Endodermal cell (in vitro differentiated cells): ENCODE measurements around the gene ARMC2. TPM values are rescaled to one million over a fixed set of nuclear protein-coding genes. Genes with fewer than 3 reads are reported as not detected.

ENCODE experiments used
- DNase-seq: peaks from one replicate; pipeline ENCODE4 v3.0.0-alpha.2; 2017
- H3K27ac ChIP-seq: 2 replicates; pipeline ENCODE4 v1.5.1; 2013; ENCODE audit warnings: mild to moderate bottlenecking, low read depth, low read length, moderate library complexity
- H3K27me3 ChIP-seq: 2 replicates; pipeline ENCODE4 v1.6.1; 2013; ENCODE audit warnings: mild to moderate bottlenecking, low read length, moderate library complexity; ENCODE audit not compliant: insufficient read depth, control insufficient read depth, poor library complexity, severe bottlenecking
- H3K36me3 ChIP-seq: 2 replicates; pipeline ENCODE4 v1.7.0; 2013; ENCODE audit warnings: mild to moderate bottlenecking, low read length, moderate library complexity; ENCODE audit not compliant: control insufficient read depth, insufficient read depth
- H3K4me1 ChIP-seq: one replicate; pipeline ENCODE4 v1.7.0; 2013; ENCODE audit warnings: low read length; ENCODE audit not compliant: control insufficient read depth, insufficient read depth
- H3K4me3 ChIP-seq: 2 replicates; pipeline ENCODE4 v1.5.1; 2013; ENCODE audit warnings: mild to moderate bottlenecking, low read length, moderate library complexity
- H3K9ac ChIP-seq: 2 replicates; pipeline ENCODE4 v1.6.1; 2013; ENCODE audit warnings: mild to moderate bottlenecking, low read length, moderate library complexity; ENCODE audit not compliant: poor library complexity, severe bottlenecking; ENCODE audit errors: extremely low read depth
- H3K9me3 ChIP-seq: 2 replicates; pipeline ENCODE4 v1.6.1; 2013; ENCODE audit warnings: mild to moderate bottlenecking, low read length, moderate library complexity; ENCODE audit not compliant: control insufficient read depth
- H3K27ac Mint-ChIP-seq: 2 replicates; pipeline ENCODE4 v1.8.0; 2020; ENCODE audit warnings: mixed read lengths
- H3K27me3 Mint-ChIP-seq: 2 replicates; pipeline ENCODE4 v1.8.0; 2021; ENCODE audit warnings: mild to moderate bottlenecking, mixed read lengths; ENCODE audit not compliant: insufficient read depth
- H3K36me3 Mint-ChIP-seq: 2 replicates; pipeline ENCODE4 v1.8.0; 2020; ENCODE audit warnings: low read depth, mixed read lengths
- H3K4me1 Mint-ChIP-seq: 2 replicates; pipeline ENCODE4 v1.8.0; 2020; ENCODE audit warnings: mixed read lengths
- H3K4me3 Mint-ChIP-seq: 2 replicates; pipeline ENCODE4 v1.8.0; 2020; ENCODE audit warnings: mild to moderate bottlenecking, moderate library complexity, mixed read lengths
- H3K9me3 Mint-ChIP-seq: 2 replicates; pipeline ENCODE4 v1.8.0; 2020; ENCODE audit warnings: mild to moderate bottlenecking, mixed read lengths
- CTCF ChIP-seq: fragments of 200-600 bp; sonication (generic); conservative IDR thresholded peaks from 2 replicates; pipeline ENCODE4 v1.5.0; 2021; ENCODE audit warnings: antibody characterized with exemption, mild to moderate bottlenecking
- WGBS, 2 experiments: methylation state at CpG; one replicate each; pipeline versions ENCODE4 v1.1.5 to v1.1.7; 2013; ENCODE audit warnings: missing lambda C conversion rate in 2 of 2, mixed read lengths in 1 of 2; ENCODE audit not compliant: insufficient coverage in 1 of 2, insufficient read length in 1 of 2; 5-methylcytosine and 5-hydroxymethylcytosine counted together
- total RNA-seq, 2 donors: library from RNA; stranded (reverse); fragmentation: NEBNext Ultra II Directional in 1 of 2; extraction: Animal tissue kit (Norgen Biotek cat#: 25700) in 1 of 2; gene quantifications; 2 replicates in 1 of 2; 3 replicates in 1 of 2; pipeline ENCODE4 v1.2.1, GENCODE V29; 2021

Gene ARMC2
- total RNA-seq, 2 donors from 2014 or later = 7.1 to 8.3 TPM

GRCh38 chr6:108916026-108916686 lies 67.9 kb downstream of the ARMC2 start:
- H3K4me3 Mint-ChIP-seq = no peak overlapping the region
- H3K27me3 ChIP-seq = no peaks in the 10 kb centered on the region
- H3K27ac Mint-ChIP-seq = no peak overlapping the region
- H3K9me3 Mint-ChIP-seq = no peaks in the 10 kb centered on the region
- H3K9me3 ChIP-seq = no peaks in the 10 kb centered on the region
- peaks cover 7% of the 10 kb centered on the region for H3K4me1 Mint-ChIP-seq
- no peaks in the 10 kb centered on the region for H3K36me3 Mint-ChIP-seq
- no peak overlapping the region for H3K27ac ChIP-seq
- no peaks in the 10 kb centered on the region for H3K4me1 ChIP-seq
- H3K27me3 Mint-ChIP-seq = no peaks in the 10 kb centered on the region
- no peak for DNase-seq
- H3K9ac ChIP-seq = no peak overlapping the region
- no peaks in the 10 kb centered on the region for H3K36me3 ChIP-seq
- H3K4me3 ChIP-seq = no peak overlapping the region
- WGBS, 2 experiments = 77 to 83% methylated on average over 6 of the region's 6 CpGs
- no peak for TF ChIP-seq CTCF

DNA sequence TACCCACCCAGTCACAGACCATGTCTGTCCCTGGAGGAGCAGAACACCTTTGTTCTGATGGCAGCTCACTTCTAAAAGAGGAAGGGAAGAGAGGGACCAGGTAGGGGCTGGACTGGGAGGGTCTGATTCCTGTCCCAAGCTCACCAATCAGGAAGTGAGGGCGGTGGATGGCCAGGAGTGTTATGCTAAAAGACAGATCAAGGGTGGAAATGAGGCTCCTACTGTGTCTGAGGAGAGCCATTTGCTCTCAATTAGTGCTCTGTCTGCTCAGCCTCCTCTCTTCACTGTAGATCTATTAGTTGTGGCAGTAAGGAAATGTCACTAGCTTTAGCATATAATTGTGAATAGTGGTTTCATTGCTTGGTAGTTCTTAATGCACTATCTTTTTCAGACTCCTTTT lies 72.5 kb downstream of the ARMC2 start:
- Mint-ChIP-seq H3K27ac (peak overlapping the region; percentile 69), H3K9me3 (no peaks in the 10 kb centered on the region), H3K4me3 (no peak overlapping the region), H3K4me1 (peaks cover 18% of the 10 kb centered on the region), H3K36me3 (no peaks in the 10 kb centered on the region), H3K27me3 (no peaks in the 10 kb centered on the region)
- H3K9me3 ChIP-seq = no peaks in the 10 kb centered on the region
- no peaks in the 10 kb centered on the region for H3K27me3 ChIP-seq
- 18% methylated on average over 1 of the region's 1 CpG; no CpG with 5 or more reads in 1 of the 2 experiments for WGBS, 2 experiments
- no peaks in the 10 kb centered on the region for H3K4me1 ChIP-seq
- no peak overlapping the region for H3K9ac ChIP-seq
- H3K36me3 ChIP-seq = no peaks in the 10 kb centered on the region
- peak; percentile 94 for DNase-seq
- H3K27ac ChIP-seq = no peak overlapping the region
- H3K4me3 ChIP-seq = no peak overlapping the region
- TF ChIP-seq CTCF = no peak

DNA sequence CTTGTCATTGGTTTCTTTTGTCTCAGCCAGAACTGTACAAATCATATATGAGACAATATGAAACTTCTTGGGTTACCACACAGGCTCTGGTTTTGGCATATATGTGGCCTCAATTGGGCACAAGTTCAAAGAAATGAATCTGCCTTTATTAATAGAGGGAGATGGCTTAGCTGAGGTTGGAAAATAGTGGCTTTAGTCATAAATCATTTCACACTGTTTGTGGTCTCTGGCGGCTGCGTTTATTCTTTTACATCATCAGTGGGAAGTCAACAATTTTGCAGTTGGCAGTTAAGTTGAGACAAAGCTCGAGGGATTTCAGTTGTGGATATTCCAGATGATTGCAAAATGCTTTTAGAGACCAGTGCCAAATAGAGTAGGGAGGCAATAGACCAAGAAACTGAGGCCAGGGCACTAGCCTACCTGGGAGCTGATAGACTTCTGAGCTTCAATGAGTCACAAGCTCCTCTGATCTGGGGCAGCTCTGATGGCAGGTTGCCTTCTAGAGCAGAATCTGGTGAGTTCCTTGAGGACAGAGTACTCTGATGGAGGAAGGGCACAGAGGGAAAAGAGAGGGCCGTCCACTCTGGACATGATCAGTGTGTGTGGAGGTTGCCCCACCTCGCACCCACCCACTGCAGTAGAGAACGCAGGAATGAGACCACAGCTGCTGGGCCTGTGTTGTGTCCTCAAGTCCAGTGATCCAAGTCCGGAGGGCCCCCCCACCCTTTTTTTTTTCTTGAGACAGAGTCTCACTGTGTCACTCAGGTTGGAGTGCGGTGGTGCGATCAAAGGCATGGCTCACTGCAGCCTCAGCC lies 73.5 kb downstream of the ARMC2 start:
- peaks cover 18% of the 10 kb centered on the region for H3K4me1 Mint-ChIP-seq
- DNase-seq = no peak
- H3K4me1 ChIP-seq = no peaks in the 10 kb centered on the region
- H3K36me3 Mint-ChIP-seq = no peaks in the 10 kb centered on the region
- no peaks in the 10 kb centered on the region for H3K27me3 Mint-ChIP-seq
- no peak for TF ChIP-seq CTCF
- H3K9ac ChIP-seq = no peak overlapping the region
- H3K36me3 ChIP-seq = no peaks in the 10 kb centered on the region
- WGBS, 2 experiments = 90 to 94% methylated on average over 6 to 9 of the region's 9 CpGs
- no peaks in the 10 kb centered on the region for H3K9me3 ChIP-seq
- no peaks in the 10 kb centered on the region for H3K9me3 Mint-ChIP-seq
- H3K27me3 ChIP-seq = no peaks in the 10 kb centered on the region
- H3K27ac ChIP-seq = no peak overlapping the region
- H3K4me3 ChIP-seq = no peak overlapping the region
- H3K4me3 Mint-ChIP-seq = no peak overlapping the region
- no peak overlapping the region for H3K27ac Mint-ChIP-seq
